AG04450 (cell line): ENCODE measurements around the gene MRFAP1L1. TPM values are rescaled to one million over a fixed set of nuclear protein-coding genes. Genes with fewer than 3 reads are reported as not detected.

Experiments
- CTCF ChIA-PET: fragments of 300-600, 350-600 bp; formaldehyde crosslinking; extraction: SDS; loops from one replicate; lab custom pipeline; 2022; ENCODE audit warnings: antibody characterized with exemption, inconsistent platforms; lab: Charles Lee
- POLR2A ChIA-PET: fragments of 350-600 bp; formaldehyde crosslinking; extraction: SDS; loops from one replicate; lab custom pipeline; 2021; ENCODE audit warnings: antibody characterized with exemption, inconsistent platforms; lab: Yijun Ruan, JAX
- DNase-seq: peaks from one replicate; pipeline ENCODE4 v3.0.0-alpha.2; 2011; ENCODE audit warnings: low read depth, low spot score
- H3K27ac ChIP-seq: one replicate; pipeline ENCODE4 v1.5.1; 2012; ENCODE audit warnings: low read depth, low read length, control low read depth
- H3K27me3 ChIP-seq: one replicate; pipeline ENCODE4 v1.6.0; 2012; ENCODE audit warnings: low read length; ENCODE audit not compliant: control insufficient read depth, insufficient read depth
- H3K4me3 ChIP-seq: 2 replicates; pipeline ENCODE4 v1.5.1; 2011; ENCODE audit warnings: mild to moderate bottlenecking, low read depth, low read length, control low read depth
- H3K9me3 ChIP-seq: 2 replicates; pipeline ENCODE4 v1.5.1; 2012; ENCODE audit warnings: low read length; ENCODE audit not compliant: control insufficient read depth, insufficient read depth
- polyA plus RNA-seq: library from polyadenylated mRNA; depleted of rRNA; stranded (reverse); fragments of >200 nt; gene quantifications from 2 replicates; pipeline ENCODE4 v1.2.3, GENCODE V29; 2011
- TF ChIP-seq, protein P1 (sequence below): IDR thresholded peaks from 2 replicates; pipeline ENCODE4 v1.5.1; 2011; ENCODE audit warnings: low read depth, low read length, control low read depth, inconsistent platforms

The MRFAP1L1 gene
- polyA plus RNA-seq, 1 experiment, result 96.5 TPM

- POLR2A ChIA-PET, result interaction anchor here (1.8 kb wide), 1 partner anchor 23 kb away, joined by 7 read pairs; a partner anchor contains a TSS
- H3K27ac ChIP-seq, result peak overlapping the region; percentile 21
- H3K9me3 ChIP-seq, result peaks cover 3% of the 10 kb centered on the region; the same call in 1 of the 2 replicates
- DNase-seq, result no peak
- H3K4me3 ChIP-seq, result no peak overlapping the region
- TF ChIP-seq, protein P1, sequence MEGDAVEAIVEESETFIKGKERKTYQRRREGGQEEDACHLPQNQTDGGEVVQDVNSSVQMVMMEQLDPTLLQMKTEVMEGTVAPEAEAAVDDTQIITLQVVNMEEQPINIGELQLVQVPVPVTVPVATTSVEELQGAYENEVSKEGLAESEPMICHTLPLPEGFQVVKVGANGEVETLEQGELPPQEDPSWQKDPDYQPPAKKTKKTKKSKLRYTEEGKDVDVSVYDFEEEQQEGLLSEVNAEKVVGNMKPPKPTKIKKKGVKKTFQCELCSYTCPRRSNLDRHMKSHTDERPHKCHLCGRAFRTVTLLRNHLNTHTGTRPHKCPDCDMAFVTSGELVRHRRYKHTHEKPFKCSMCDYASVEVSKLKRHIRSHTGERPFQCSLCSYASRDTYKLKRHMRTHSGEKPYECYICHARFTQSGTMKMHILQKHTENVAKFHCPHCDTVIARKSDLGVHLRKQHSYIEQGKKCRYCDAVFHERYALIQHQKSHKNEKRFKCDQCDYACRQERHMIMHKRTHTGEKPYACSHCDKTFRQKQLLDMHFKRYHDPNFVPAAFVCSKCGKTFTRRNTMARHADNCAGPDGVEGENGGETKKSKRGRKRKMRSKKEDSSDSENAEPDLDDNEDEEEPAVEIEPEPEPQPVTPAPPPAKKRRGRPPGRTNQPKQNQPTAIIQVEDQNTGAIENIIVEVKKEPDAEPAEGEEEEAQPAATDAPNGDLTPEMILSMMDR, result no peak
- no peaks in the 10 kb centered on the region for H3K27me3 ChIP-seq
- CTCF ChIA-PET, result interaction anchor here (1.1 kb wide), 1 partner anchor 9 kb away, joined by 3 read pairs; no protein-coding TSS in a partner anchor
Measured at GRCh38 chr4:6696611-6697010, 13.1 kb downstream of the MRFAP1L1 start.

DNA sequence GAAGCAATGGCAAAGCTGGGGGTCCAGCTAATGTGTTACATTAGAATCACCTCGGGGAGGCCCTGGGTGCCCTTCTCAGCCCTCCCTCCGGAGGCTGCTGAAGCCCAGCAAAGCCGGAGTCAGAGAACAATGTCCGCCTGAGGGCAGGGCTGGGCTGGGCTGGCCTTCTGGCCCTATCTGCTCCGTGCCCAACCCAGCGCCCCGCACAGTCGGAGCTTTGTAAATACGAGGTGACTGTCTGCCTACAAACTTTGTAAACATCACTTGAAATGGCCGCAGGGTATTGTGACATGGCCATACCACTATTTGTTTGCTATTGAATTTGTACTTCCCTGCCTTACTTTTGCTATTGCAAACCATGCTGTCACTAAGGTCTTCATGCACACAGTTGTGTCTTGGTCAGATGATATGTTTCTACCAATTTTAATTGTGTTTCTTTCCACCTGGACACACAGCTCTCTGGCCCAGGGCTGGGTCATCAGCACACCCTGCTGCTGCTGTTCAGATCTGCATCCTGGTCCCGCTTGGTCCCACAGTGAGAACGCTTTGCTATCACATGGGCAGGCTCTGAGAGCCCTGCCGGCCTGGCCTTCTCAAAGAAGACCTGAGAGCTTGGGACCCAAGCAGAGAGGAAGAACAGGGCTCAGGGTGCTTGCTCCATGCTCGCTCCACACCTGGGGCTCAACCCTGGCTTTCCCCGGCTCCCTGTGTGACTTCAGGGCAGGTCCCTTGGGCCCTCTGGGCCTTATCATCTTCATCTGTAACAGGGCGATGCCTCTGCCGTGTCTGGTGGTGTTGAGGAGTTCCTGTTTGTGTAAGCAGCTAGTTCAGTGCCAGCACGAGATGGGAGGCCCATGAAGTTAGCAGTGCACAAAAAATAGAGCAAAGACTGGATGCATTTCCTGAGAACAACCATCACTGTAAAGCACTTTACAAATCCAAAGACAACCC, 13.7 kb downstream of the MRFAP1L1 start:
- Histone ChIP-seq H3K27ac (peak overlapping the region; percentile 21), H3K27me3 (no peaks in the 10 kb centered on the region), H3K4me3 (no peak overlapping the region), H3K9me3 (no peaks in the 10 kb centered on the region; the same call in 1 of the 2 replicates)
- no peak for DNase-seq
- CTCF ChIA-PET, result interaction anchor here (1.1 to 1.5 kb wide), 3 partner anchors 9 to 149 kb away, joined by 3 to 4 read pairs (median 3); no protein-coding TSS in a partner anchor
- POLR2A ChIA-PET, result interaction anchor here (0.6 to 1.8 kb wide), 3 partner anchors 21 to 72 kb away, joined by 5 to 7 read pairs (median 5); a partner anchor contains a TSS
- TF ChIP-seq, protein P1, result no peak

GRCh38 chr4:6694177-6694901, 15.3 kb downstream of the MRFAP1L1 start:
- H3K9me3 ChIP-seq, result no peaks in the 10 kb centered on the region; the same call in 1 of the 2 replicates
- DNase-seq, result no peak
- H3K27ac ChIP-seq, result no peak overlapping the region
- POLR2A ChIA-PET, result interaction anchor here (0.6 kb wide), 1 partner anchor 232 kb away, joined by 3 read pairs; no protein-coding TSS in a partner anchor
- TF ChIP-seq, protein P1, result no peak
- CTCF ChIA-PET, result interaction anchor here (1.5 kb wide), 1 partner anchor 148 kb away, joined by 3 read pairs; no protein-coding TSS in a partner anchor
- H3K27me3 ChIP-seq, result no peaks in the 10 kb centered on the region
- no peak overlapping the region for H3K4me3 ChIP-seq

- TF ChIP-seq, protein P1, result no peak
- ChIA-PET CTCF (interaction anchor here (1.2 kb wide), 1 partner anchor 10 kb away, joined by 3 read pairs; no protein-coding TSS in a partner anchor), POLR2A (interaction anchor here (1.0 kb wide), 1 partner anchor 20 kb away, joined by 3 read pairs; a partner anchor contains a TSS)
- Histone ChIP-seq H3K9me3 (no peaks in the 10 kb centered on the region; the same call in 1 of the 2 replicates), H3K4me3 (no peak within 1 kb of the TSS), H3K27ac (peak within 1 kb of the TSS; percentile 43), H3K27me3 (no peaks in the 10 kb centered on the region)
- no peak for DNase-seq
Measured at GRCh38 chr4:6693231-6694176, 16.2 kb downstream of the MRFAP1L1 start, which contains the start of gene S100P. Gene S100P (plus strand): TSS chr4:6693878. CDS start chr4:6693933, 55 bp downstream.
